ENCODE measurements around the gene SFR1. TPM values are rescaled to one million over a fixed set of nuclear protein-coding genes. Genes with fewer than 3 reads are reported as not detected.
"Not testable (repeated sequence)": the region's sequence is repeated elsewhere in the genome, so short reads cannot be mapped to it uniquely, and the experiment has no call there.

SFR1 gene
- total RNA-seq, 1 donor from 2014 or later: 3.4 TPM

- DNase-seq (ENCODE audit: low read depth in 2 of 2): no peak
Observed at GRCh38 chr10:104170610-104171254, 48.8 kb downstream of the SFR1 start.

DNA sequence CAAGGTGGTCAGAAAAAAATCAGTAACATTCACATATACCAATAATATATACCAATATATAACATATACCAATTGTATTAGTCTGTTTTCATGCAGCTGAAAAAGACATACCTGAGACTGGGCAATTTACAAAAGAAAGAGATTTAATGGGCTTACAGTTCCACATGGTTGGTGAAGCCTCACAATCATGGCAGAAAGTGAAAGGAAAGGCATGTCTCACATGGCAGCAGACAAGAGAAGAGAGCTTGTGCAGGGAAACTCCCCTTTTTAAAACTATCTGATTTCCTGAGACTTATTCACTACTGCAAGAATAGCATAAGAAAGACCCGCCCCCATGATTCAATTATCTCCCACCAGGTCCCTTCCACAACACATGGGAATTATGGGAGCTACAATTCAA is 52.2 kb downstream of the SFR1 start:
- DNase-seq (ENCODE audit: low read depth in 2 of 2): not testable (repeated sequence)

Other genes starting within 250 kb of the SFR1 start
- gene STN1, start 204.0 kb upstream of the SFR1 start, total RNA-seq: 24.2 and 31.0 TPM in 2 replicates
- 41.4 and 70.4 TPM in 2 replicates for gene SLK, start 155.0 kb upstream of the SFR1 start, total RNA-seq
- gene COL17A1, start 36.3 kb upstream of the SFR1 start, total RNA-seq: under 0.01 and 0.44 TPM in 2 replicates
- under 0.01 TPM in 2 replicates for gene CFAP43, start 110.2 kb downstream of the SFR1 start, total RNA-seq
- gene GSTO1, start 132.7 kb downstream of the SFR1 start, total RNA-seq: 220 and 286 TPM in 2 replicates
- gene GSTO2, start 147.0 kb downstream of the SFR1 start, total RNA-seq: 0.65 and 0.99 TPM in 2 replicates
- 24.6 and 35.5 TPM in 2 replicates for gene ITPRIP, start 216.3 kb downstream of the SFR1 start, total RNA-seq
- 1.1 and 3.0 TPM in 2 replicates for gene CFAP58, start 231.7 kb downstream of the SFR1 start, total RNA-seq

Measured in lung microvascular endothelial cell (primary cell).